ENCODE measurements around the gene BCAS3.

- TF ChIP-seq CTCF (IDR thresholded peaks at IDR 0.05; ENCODE audit: low read depth, low read length, poor library complexity, severe bottlenecking) = no peak
- TF ChIP-seq EZH2phosphoT487 (IDR thresholded peaks at IDR 0.05; ENCODE audit: borderline replicate concordance, low read length) = no peak
Measured at GRCh38 chr17:60809421-60809820, 131.8 kb downstream of the BCAS3 start.

Measured in DOHH2 (cell line).